Measurements from ENCODE around the gene CYSLTR2.
"Not testable (repeated sequence)": the region's sequence is repeated elsewhere in the genome, so short reads cannot be mapped to it uniquely, and the experiment has no call there.

The CYSLTR2 gene

GRCh38 chr13:48695776-48696175 lies 42.0 kb downstream of the CYSLTR2 start:
- no peak for DNase-seq (ENCODE audit: low spot score)

DNA sequence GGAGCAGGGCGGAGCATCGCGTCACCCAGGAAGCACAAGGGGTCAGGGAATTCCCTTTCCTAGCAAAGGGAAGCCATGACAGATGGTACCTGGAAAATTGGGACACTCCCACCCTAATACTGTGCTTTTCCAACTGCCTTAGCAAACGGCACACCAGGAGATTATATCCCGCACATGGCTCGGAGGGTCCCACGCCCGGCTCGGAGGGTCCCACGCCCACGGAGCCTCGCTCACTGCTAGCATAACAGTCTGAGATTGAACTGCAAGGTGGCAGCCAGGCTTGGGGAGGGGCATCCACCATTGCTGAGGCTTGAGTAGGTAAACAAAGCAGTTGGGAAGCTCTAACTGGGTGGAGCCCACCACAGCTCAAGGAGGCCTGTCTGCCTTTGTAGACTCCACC lies 42.9 kb downstream of the CYSLTR2 start:
- not testable (repeated sequence) for DNase-seq (ENCODE audit: low spot score)

DNA sequence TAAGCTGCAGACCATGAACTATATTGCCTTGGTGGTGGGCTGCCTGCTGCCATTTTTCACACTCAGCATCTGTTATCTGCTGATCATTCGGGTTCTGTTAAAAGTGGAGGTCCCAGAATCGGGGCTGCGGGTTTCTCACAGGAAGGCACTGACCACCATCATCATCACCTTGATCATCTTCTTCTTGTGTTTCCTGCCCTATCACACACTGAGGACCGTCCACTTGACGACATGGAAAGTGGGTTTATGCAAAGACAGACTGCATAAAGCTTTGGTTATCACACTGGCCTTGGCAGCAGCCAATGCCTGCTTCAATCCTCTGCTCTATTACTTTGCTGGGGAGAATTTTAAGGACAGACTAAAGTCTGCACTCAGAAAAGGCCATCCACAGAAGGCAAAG lies 53.7 kb downstream of the CYSLTR2 start:
- DNase-seq (ENCODE audit: low spot score), result no peak

DNA sequence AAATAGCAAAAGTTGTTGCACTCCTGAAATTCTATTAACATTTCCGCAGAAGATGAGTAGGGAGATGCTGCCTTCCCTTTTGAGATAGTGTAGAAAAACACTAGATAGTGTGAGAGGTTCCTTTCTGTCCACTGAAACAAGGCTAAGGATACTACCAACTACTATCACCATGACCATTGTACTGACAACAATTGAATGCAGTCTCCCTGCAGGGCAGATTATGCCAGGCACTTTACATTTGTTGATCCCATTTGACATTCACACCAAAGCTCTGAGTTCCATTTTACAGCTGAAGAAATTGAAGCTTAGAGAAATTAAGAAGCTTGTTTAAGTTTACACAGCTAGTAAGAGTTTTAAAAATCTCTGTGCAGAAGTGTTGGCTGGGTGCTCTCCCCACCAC lies 55.0 kb downstream of the CYSLTR2 start:
- DNase-seq (ENCODE audit: low spot score), result no peak

- no peak for DNase-seq (ENCODE audit: low spot score)
Measured at GRCh38 chr13:48709213-48709612, 55.5 kb downstream of the CYSLTR2 start.

DNA sequence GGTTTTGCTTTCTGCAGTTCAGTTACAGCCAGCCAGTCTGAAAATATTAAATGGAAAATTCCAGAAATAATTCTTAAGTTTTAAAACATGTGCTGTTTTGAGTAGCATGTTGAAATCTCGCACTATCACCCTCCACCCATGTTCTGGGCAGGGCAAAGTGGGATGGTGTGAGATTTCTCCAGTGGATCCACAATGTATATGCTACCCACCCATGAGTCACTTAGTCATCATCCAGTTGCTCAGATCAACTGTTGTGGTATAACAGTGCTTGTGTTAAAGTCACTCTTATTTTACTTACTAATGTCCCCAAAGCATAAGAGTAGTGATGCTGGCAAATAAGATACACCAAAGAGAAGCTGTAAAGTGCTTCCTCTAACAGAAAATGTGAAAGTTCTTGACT lies 56.4 kb downstream of the CYSLTR2 start:
- no peak for DNase-seq (ENCODE audit: low spot score)

DNA sequence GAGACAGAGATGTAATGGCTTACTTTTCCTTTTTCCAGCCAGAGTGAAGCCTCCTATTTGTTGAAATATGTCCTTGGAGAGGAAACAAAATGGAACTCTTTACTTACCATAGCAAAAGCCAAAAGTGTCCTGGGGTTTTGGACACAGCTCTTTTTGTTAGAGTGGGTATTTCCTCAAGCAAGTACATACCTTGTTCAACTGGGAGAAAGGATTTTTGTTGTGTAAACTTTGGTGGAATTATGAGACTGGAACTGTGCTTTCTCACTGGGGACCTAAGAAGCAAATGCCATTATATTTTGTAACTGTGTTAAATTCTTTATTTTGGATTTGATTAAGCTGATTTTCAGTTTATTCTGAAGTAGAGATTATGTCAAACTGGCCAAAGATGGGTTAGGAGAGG lies 58.4 kb downstream of the CYSLTR2 start:
- DNase-seq (ENCODE audit: low spot score), result no peak

DNA sequence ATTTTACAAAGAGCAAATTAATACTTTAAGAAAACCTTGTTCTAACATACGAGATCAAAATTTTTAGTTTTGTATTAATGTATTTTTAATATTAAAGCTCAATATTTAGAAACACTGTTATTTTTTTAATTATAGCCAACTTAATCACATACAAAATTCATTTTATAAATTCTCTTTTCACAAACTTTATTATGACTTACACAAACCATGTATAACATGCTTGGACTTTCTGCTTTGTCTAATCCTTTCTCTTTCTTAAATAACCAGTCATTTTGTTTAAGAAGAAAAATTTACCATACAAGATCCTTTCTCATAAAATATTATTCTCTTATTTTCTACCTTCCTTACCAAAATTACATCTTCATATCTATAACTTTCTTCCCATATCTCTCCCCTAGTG lies 62.2 kb downstream of the CYSLTR2 start:
- DNase-seq (ENCODE audit: low spot score), result no peak

DNA sequence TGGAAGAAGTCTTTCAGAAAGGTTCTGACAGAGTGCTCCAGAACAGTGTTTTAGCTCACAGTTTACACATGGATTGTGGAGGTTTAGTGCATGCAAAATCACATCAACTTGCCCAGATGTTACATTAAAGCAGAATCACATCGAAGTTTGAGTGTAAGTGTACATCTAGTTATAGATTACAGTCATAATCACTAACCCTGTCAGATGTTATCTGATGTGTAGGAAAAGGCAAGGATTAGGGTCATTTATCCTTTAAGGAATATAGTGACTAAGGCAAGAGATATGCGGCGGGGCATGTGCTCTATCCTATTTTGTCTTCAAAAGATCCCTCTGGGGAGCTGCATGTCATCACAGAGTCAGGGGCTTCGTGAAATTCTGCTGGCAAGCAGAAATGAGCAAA lies 66.9 kb downstream of the CYSLTR2 start:
- no peak for DNase-seq (ENCODE audit: low spot score)

GRCh38 chr13:48723168-48723567 lies 69.4 kb downstream of the CYSLTR2 start:
- DNase-seq (ENCODE audit: low spot score), result no peak

DNA sequence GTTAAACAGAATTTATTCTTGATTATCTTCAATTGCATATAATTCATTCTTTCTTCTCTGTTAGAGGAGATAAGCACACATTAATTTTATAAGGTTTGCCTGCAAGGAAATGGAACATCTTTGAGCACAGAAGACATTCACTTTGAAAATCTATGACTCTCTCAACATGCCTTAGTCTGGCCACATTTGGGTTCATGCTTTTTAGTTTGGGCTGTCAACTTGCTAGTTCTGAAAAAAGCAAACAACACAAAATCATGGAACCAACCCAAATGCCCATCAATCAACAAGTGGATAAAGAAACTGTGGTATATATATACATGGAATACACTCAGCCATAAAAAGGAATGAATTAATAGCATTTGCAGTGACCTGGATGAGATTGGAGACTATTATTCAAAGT lies 71.5 kb downstream of the CYSLTR2 start:
- no peak for DNase-seq (ENCODE audit: low spot score)

GRCh38 chr13:48726711-48727110 lies 73.0 kb downstream of the CYSLTR2 start:
- no peak for DNase-seq (ENCODE audit: low spot score)

GRCh38 chr13:48727241-48728011 lies 73.7 kb downstream of the CYSLTR2 start:
- DNase-seq (ENCODE audit: low spot score), result no peak

DNA sequence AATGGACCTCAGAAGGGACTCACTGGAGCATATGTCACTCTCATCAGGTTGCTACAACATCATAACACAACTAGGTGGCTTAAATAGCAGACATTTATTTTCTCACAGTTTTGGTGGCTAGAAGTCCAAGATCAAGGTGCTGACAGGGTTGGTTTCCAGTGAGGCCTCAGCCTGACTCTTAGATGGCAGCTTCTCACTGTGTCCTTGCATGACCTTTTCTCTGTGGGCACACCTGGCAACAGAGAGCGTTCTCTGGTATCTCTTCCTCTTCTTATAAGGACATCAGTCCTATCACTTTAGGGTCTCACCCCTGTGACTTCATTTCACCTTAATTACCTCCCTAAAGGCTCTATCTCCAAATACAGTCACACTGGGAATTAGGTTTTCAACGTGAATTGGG lies 74.5 kb downstream of the CYSLTR2 start:
- DNase-seq (ENCODE audit: low spot score), result no peak

DNA sequence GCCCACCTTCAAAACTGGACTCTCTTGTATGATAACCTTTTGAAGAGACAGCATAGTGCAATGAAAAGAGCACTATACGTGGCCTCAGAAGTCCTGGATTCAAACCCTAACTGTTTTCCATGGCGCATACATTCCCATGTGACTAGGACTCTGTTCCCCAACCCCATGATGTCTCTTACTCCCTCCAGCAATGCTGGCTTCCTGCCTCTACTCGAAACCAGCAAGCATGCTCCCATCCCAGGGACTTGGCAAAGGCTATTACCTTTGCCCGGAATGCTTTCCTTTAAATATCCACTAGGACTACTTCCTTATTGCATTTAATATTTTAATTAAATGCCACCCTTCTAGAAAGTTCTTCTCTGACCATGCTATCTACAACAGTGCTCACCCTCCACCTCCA lies 75.1 kb downstream of the CYSLTR2 start:
- DNase-seq (ENCODE audit: low spot score), result no peak

- no peak for DNase-seq (ENCODE audit: low spot score)
Measured at GRCh38 chr13:48729856-48730255, 76.1 kb downstream of the CYSLTR2 start.

- DNase-seq (ENCODE audit: low spot score), result no peak
Measured at GRCh38 chr13:48731001-48731658, 77.4 kb downstream of the CYSLTR2 start.

- DNase-seq (ENCODE audit: low spot score), result no peak
Measured at GRCh38 chr13:48731957-48732569, 78.3 kb downstream of the CYSLTR2 start.

DNA sequence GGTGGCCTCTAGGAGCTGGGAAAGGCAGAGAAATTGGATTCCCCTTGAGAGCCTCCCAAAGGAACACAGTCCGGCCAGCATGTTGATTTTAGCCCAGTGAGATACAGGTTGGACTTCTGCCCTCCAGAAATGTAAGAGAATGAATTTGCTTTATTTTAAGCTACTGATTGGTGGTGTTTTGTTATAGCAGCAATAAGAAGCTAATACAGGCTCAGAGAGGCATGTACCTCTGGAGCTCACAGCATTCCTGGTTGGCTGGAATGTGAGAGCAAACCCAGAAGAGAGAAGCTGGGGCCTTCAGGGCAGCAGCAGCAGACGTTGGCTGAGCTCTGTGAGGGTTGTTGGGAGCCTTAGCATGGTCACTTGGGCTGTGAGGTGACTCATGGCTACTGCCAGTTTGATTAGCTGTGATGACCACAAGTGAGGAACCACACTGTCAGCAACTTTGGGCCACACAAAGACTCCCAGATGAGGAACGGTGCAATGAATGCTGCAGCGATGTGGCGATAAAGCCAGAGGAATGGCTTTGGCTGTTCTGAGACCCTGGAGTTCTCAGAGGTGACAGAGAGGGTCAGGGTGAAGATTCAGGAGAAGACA lies 80.1 kb downstream of the CYSLTR2 start:
- no peak for DNase-seq (ENCODE audit: low spot score)

DNA sequence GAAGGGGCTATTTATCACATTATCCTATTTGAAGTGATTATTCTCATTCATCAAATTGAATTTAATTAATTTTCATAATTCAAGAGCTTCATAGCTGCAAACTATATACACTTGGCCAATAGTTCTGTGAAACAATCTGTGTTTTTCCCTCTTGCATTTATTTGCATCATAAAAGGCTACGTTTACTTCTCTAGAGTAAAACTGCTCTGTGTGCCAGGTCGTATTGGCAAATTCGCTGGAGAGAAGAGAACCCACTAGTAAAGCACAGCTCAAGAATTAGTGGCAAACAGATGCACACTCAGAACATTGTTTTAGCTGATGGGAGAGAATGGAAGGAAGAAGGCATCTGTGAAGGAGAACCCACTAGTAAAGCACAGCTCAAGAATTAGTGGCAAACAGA lies 81.8 kb downstream of the CYSLTR2 start:
- DNase-seq (ENCODE audit: low spot score), result no peak

- DNase-seq (ENCODE audit: low spot score), result no peak
Measured at GRCh38 chr13:48737689-48738088, 84.0 kb downstream of the CYSLTR2 start.

- no peak for DNase-seq (ENCODE audit: low spot score)
Measured at GRCh38 chr13:48738311-48738710, 84.6 kb downstream of the CYSLTR2 start.

- no peak for DNase-seq (ENCODE audit: low spot score)
Measured at GRCh38 chr13:48739386-48739964, 85.7 kb downstream of the CYSLTR2 start.
